K562 (cell line): Measurements from ENCODE around the gene BBLN. TPM values are rescaled to one million over a fixed set of nuclear protein-coding genes. Genes with fewer than 3 reads are reported as not detected.

ENCODE experiments used
- ATF1 ChIP-seq, 2 experiments: fragments of 450-650 bp in 1 of 2; IDR thresholded peaks; 2 replicates each; pipeline ENCODE4 v1.6.1; 2016; ENCODE audit warnings: missing compliant biosample characterization in 1 of 2, missing genetic modification characterization in 1 of 2
- ATF7 ChIP-seq: fragments of 450-650 bp; IDR thresholded peaks from 2 replicates; pipeline ENCODE4 v1.7.1; 2014; ENCODE audit warnings: mild to moderate bottlenecking, moderate library complexity
- DPF2 ChIP-seq: fragments of 450-650 bp; IDR thresholded peaks from 2 replicates; pipeline ENCODE4 v1.6.1; 2016
- GABPB2 ChIP-seq: fragments of 250-450 bp; sonication (Bioruptor Pico); conservative IDR thresholded peaks from 2 replicates; pipeline ENCODE4 v1.5.1; 2021; ENCODE audit warnings: mild to moderate bottlenecking
- HDAC6 ChIP-seq: IDR thresholded peaks from 2 replicates; pipeline ENCODE4 v1.6.1; 2012; ENCODE audit warnings: low read depth, mild to moderate bottlenecking, control low read depth, inconsistent platforms, low read length, moderate library complexity
- HMG20A ChIP-seq: fragments of 450-650 bp; formaldehyde crosslinking; conservative IDR thresholded peaks from 2 replicates; pipeline ENCODE4 v1.4.0; 2020; ENCODE audit warnings: mild to moderate bottlenecking, mixed read lengths
- PRPF4 ChIP-seq: fragments of 200-400 bp; formaldehyde crosslinking; IDR thresholded peaks from one replicate; pipeline ENCODE4 v1.6.1; 2017; ENCODE audit warnings: low read length, low read depth, mild to moderate bottlenecking; ENCODE audit not compliant: insufficient read depth, poor library complexity, severe bottlenecking
- SMAD2 ChIP-seq: fragments of 150-350 bp; IDR thresholded peaks from 2 replicates; pipeline ENCODE4 v1.6.1; 2014; ENCODE audit warnings: low read depth, mild to moderate bottlenecking, low read length
- SP2 ChIP-seq: IDR thresholded peaks from 2 replicates; pipeline ENCODE4 v1.6.1; 2011; ENCODE audit warnings: mild to moderate bottlenecking, low read depth, low read length, moderate library complexity; ENCODE audit not compliant: poor library complexity, severe bottlenecking; ENCODE audit errors: extremely low read depth
- ZNF133 ChIP-seq: fragments of 250-450 bp; sonication (Bioruptor Pico); IDR thresholded peaks from 2 replicates; pipeline ENCODE4 v1.4.0; 2020; ENCODE audit warnings: mild to moderate bottlenecking
- polyA plus RNA-seq, 8 experiments: library from polyadenylated mRNA; depleted of rRNA in 4 of 8; stranded (reverse) in 5 of 8; unstranded in 3 of 8; fragments of >200 nt; fragmentation: Nextera tagmentation in 2 of 8; fragmentation: Illumina TruSeq in 1 of 8; extraction: Ambion mirVana in 2 of 8; extraction: Trizol in 1 of 8; gene quantifications; 2 replicates each; pipeline versions ENCODE4 v1.2.1 to v1.2.3, GENCODE V29; 2011 to 2014; ENCODE audit warnings: inconsistent platforms in 1 of 8, missing spikeins in 1 of 8
- total RNA-seq, 7 experiments: library from RNA; depleted of rRNA in 6 of 7; stranded (reverse); fragments of >200 nt in 6 of 7; fragmentation: Illumina TruSeq in 2 of 7; extraction: Trizol in 2 of 7; gene quantifications; 2 replicates each; pipeline versions ENCODE4 v1.2.1 to v1.2.3, GENCODE V29; 2011 to 2021; ENCODE audit warnings: low replicate concordance in 1 of 7
- TF ChIP-seq, protein P1 (sequence below): fragments of 250-450 bp; sonication (Bioruptor Pico); IDR thresholded peaks from 2 replicates; pipeline ENCODE4 v1.8.0; 2021; ENCODE audit warnings: mild to moderate bottlenecking, moderate library complexity
- TF ChIP-seq, protein P2 (sequence below): fragments of 250-450 bp; sonication (Bioruptor Pico); IDR thresholded peaks from 2 replicates; pipeline ENCODE4 v1.4.0; 2020; ENCODE audit warnings: mild to moderate bottlenecking, moderate library complexity, borderline replicate concordance
- TF ChIP-seq, protein P3 (sequence below): fragments of 450-650 bp; conservative IDR thresholded peaks from 2 replicates; pipeline ENCODE4 v1.6.1; 2016; ENCODE audit warnings: missing genetic modification characterization, low read depth, mild to moderate bottlenecking, control low read depth, missing compliant biosample characterization
- TF ChIP-seq, protein P4 (sequence below): sonication (generic); formaldehyde crosslinking; IDR thresholded peaks from 2 replicates; pipeline ENCODE4 v1.8.0; 2022; ENCODE audit warnings: mild to moderate bottlenecking, missing genetic modification reagents
- TF ChIP-seq, protein P5 (sequence below): fragments of 250-450 bp; sonication (Bioruptor Pico); IDR thresholded peaks from 2 replicates; pipeline ENCODE4 v1.8.0; 2021; ENCODE audit warnings: moderate library complexity, mild to moderate bottlenecking, inconsistent platforms
- TF ChIP-seq, protein P6 (sequence below): fragments of 450-650 bp; IDR thresholded peaks from 2 replicates; pipeline ENCODE4 v1.6.1; 2017; ENCODE audit warnings: mild to moderate bottlenecking, moderate library complexity

Gene BBLN
- total and polyA plus RNA-seq, 9 of the 15 experiments (the other 6 are each of a cell fraction or from before 2014, with no cell fraction given): 4.2 to 331 (median 87.1) TPM

DNA sequence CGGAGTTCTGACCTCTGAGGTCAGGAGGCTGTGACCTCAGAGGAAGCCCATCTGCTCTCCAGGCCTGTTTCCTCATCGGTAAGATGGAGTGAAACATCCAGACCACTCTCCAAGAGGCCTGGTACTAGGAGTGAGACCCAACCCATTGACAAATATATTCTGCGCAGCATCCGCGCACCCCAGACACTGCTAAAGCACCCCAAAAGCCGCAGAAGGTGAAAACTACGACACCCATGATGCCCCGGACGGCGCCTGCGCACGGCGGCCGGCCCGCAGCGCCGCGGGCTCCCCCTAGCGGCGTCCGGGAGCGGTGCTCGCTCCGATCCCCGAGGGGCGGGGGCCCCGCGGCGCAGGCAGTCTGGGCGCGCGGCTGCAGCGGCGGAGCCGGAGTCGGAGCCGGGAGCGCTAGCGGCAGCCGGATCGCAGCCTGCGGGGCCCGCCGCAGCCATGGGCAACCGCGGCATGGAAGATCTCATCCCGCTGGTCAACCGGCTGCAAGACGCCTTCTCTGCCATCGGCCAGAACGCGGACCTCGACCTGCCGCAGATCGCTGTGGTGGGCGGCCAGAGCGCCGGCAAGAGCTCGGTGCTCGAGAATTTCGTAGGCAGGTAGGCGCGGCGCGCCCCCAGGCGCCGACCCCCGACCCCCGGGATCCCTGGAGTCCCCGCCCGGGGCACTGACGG lies 43.1 kb downstream of the BBLN start, which contains the start of gene DNM1 (continued):
- no peak for TF ChIP-seq DPF2
- TF ChIP-seq SP2: no peak
- TF ChIP-seq ATF1 (CRISPR knock-in tag; IDR thresholded peaks at IDR 0.05): no peak
- TF ChIP-seq ATF1 (tag; IDR thresholded peaks at IDR 0.05): peak; percentile 82
- TF ChIP-seq, protein P1, sequence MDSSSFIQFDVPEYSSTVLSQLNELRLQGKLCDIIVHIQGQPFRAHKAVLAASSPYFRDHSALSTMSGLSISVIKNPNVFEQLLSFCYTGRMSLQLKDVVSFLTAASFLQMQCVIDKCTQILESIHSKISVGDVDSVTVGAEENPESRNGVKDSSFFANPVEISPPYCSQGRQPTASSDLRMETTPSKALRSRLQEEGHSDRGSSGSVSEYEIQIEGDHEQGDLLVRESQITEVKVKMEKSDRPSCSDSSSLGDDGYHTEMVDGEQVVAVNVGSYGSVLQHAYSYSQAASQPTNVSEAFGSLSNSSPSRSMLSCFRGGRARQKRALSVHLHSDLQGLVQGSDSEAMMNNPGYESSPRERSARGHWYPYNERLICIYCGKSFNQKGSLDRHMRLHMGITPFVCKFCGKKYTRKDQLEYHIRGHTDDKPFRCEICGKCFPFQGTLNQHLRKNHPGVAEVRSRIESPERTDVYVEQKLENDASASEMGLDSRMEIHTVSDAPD (CRISPR knock-in tag): peak; percentile 45; the same call in 1 of the 2 replicates
- TF ChIP-seq, protein P2, sequence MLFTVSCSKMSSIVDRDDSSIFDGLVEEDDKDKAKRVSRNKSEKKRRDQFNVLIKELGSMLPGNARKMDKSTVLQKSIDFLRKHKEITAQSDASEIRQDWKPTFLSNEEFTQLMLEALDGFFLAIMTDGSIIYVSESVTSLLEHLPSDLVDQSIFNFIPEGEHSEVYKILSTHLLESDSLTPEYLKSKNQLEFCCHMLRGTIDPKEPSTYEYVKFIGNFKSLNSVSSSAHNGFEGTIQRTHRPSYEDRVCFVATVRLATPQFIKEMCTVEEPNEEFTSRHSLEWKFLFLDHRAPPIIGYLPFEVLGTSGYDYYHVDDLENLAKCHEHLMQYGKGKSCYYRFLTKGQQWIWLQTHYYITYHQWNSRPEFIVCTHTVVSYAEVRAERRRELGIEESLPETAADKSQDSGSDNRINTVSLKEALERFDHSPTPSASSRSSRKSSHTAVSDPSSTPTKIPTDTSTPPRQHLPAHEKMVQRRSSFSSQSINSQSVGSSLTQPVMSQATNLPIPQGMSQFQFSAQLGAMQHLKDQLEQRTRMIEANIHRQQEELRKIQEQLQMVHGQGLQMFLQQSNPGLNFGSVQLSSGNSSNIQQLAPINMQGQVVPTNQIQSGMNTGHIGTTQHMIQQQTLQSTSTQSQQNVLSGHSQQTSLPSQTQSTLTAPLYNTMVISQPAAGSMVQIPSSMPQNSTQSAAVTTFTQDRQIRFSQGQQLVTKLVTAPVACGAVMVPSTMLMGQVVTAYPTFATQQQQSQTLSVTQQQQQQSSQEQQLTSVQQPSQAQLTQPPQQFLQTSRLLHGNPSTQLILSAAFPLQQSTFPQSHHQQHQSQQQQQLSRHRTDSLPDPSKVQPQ (CRISPR knock-in tag): 0 out of 2 replicates have a peak, but pooled peaks have one; percentile 15
- TF ChIP-seq HDAC6: peak; percentile 66; the same call in 1 of the 2 replicates
- no peak for TF ChIP-seq PRPF4
- TF ChIP-seq, protein P3, sequence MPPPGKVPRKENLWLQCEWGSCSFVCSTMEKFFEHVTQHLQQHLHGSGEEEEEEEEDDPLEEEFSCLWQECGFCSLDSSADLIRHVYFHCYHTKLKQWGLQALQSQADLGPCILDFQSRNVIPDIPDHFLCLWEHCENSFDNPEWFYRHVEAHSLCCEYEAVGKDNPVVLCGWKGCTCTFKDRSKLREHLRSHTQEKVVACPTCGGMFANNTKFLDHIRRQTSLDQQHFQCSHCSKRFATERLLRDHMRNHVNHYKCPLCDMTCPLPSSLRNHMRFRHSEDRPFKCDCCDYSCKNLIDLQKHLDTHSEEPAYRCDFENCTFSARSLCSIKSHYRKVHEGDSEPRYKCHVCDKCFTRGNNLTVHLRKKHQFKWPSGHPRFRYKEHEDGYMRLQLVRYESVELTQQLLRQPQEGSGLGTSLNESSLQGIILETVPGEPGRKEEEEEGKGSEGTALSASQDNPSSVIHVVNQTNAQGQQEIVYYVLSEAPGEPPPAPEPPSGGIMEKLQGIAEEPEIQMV (tag): no peak
- TF ChIP-seq GABPB2 (CRISPR knock-in tag): no peak
- no peak for TF ChIP-seq HMG20A (CRISPR knock-in tag)
- TF ChIP-seq, protein P4, sequence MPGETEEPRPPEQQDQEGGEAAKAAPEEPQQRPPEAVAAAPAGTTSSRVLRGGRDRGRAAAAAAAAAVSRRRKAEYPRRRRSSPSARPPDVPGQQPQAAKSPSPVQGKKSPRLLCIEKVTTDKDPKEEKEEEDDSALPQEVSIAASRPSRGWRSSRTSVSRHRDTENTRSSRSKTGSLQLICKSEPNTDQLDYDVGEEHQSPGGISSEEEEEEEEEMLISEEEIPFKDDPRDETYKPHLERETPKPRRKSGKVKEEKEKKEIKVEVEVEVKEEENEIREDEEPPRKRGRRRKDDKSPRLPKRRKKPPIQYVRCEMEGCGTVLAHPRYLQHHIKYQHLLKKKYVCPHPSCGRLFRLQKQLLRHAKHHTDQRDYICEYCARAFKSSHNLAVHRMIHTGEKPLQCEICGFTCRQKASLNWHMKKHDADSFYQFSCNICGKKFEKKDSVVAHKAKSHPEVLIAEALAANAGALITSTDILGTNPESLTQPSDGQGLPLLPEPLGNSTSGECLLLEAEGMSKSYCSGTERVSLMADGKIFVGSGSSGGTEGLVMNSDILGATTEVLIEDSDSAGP (CRISPR knock-in tag): no peak
- TF ChIP-seq, protein P5, sequence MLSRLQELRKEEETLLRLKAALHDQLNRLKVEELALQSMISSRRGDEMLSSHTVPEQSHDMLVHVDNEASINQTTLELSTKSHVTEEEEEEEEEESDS (CRISPR knock-in tag): no peak
- TF ChIP-seq, protein P6, sequence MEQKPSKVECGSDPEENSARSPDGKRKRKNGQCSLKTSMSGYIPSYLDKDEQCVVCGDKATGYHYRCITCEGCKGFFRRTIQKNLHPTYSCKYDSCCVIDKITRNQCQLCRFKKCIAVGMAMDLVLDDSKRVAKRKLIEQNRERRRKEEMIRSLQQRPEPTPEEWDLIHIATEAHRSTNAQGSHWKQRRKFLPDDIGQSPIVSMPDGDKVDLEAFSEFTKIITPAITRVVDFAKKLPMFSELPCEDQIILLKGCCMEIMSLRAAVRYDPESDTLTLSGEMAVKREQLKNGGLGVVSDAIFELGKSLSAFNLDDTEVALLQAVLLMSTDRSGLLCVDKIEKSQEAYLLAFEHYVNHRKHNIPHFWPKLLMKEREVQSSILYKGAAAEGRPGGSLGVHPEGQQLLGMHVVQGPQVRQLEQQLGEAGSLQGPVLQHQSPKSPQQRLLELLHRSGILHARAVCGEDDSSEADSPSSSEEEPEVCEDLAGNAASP: no peak
- TF ChIP-seq ATF7: peak; percentile 91
- no peak for TF ChIP-seq SMAD2
- peak; percentile 91 for TF ChIP-seq ZNF133 (CRISPR knock-in tag)
